OCI-LY1 (cell line): ENCODE measurements around the gene SLC9A9.

Source experiments
- CTCF ChIP-seq: fragments of 200-600 bp; sonication (generic), shearing (Covaris generic); IDR thresholded peaks from 2 replicates; pipeline ENCODE4 v1.5.1; 2017; ENCODE audit warnings: mild to moderate bottlenecking, antibody characterized with exemption, low read length, moderate library complexity, mixed read lengths
- EZH2 ChIP-seq: fragments of 200-600 bp; sonication (generic), shearing (Covaris generic); IDR thresholded peaks from 2 replicates; pipeline ENCODE4 v1.8.0; 2017; ENCODE audit warnings: borderline replicate concordance, mixed run types, mild to moderate bottlenecking, antibody characterized with exemption, low read length, moderate library complexity, mixed read lengths

GRCh38 chr3:143596957-143597642 is 251.2 kb downstream of the SLC9A9 start:
- no peak for TF ChIP-seq EZH2
- no peak for TF ChIP-seq CTCF
